Mammary epithelial cell (primary cell): ENCODE data around the gene C12orf60.

ENCODE experiments used
- EZH2 ChIP-seq: IDR thresholded peaks from 2 replicates; pipeline ENCODE4 v1.6.1; 2012; ENCODE audit warnings: low read length, inconsistent platforms, borderline replicate concordance
- TF ChIP-seq, protein P1 (sequence below), 2 donors: IDR thresholded peaks in 1 of 2; conservative IDR thresholded peaks in 1 of 2; 2 replicates each; pipeline ENCODE4 v1.5.1; 2011 to 2012; ENCODE audit warnings: inconsistent platforms in 2 of 2, low read length in 2 of 2, mild to moderate bottlenecking in 2 of 2, control low read depth in 1 of 2, low read depth in 1 of 2; ENCODE audit not compliant: insufficient read depth in 1 of 2; ENCODE audit errors: extremely low read depth in 1 of 2

DNA sequence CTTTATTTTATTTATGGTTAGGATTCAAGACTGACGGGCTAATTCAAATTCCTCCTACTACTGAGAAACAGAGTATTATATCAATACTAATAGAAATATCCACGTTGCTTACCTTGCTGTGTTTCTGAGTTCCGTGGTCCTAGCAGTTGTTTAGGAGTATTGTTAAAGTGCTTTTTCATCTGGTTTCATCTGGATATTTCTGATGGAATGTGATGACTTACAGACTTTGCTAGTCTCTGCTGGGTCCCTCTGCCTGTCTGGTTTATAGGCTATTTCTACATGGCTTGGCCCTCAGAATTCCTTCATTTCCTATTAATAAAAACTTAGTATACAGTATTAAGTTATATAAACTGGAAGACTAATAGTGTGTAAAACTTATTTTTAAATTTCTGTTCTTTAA is 10.5 kb downstream of the C12orf60 start, which contains the start of gene SMCO3:
- TF ChIP-seq, protein P1, sequence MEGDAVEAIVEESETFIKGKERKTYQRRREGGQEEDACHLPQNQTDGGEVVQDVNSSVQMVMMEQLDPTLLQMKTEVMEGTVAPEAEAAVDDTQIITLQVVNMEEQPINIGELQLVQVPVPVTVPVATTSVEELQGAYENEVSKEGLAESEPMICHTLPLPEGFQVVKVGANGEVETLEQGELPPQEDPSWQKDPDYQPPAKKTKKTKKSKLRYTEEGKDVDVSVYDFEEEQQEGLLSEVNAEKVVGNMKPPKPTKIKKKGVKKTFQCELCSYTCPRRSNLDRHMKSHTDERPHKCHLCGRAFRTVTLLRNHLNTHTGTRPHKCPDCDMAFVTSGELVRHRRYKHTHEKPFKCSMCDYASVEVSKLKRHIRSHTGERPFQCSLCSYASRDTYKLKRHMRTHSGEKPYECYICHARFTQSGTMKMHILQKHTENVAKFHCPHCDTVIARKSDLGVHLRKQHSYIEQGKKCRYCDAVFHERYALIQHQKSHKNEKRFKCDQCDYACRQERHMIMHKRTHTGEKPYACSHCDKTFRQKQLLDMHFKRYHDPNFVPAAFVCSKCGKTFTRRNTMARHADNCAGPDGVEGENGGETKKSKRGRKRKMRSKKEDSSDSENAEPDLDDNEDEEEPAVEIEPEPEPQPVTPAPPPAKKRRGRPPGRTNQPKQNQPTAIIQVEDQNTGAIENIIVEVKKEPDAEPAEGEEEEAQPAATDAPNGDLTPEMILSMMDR (conservative IDR thresholded peaks at IDR 0.05 in 1 of 2, IDR thresholded peaks at IDR 0.05 in 1 of 2; ENCODE audit: extremely low read depth in 1 of 2, insufficient read depth in 1 of 2, low read depth in 1 of 2, low read length in 2 of 2) = no peak
- TF ChIP-seq EZH2 = no peak
